Measurements from ENCODE around the gene ABCC6.

ABCC6 gene

DNA sequence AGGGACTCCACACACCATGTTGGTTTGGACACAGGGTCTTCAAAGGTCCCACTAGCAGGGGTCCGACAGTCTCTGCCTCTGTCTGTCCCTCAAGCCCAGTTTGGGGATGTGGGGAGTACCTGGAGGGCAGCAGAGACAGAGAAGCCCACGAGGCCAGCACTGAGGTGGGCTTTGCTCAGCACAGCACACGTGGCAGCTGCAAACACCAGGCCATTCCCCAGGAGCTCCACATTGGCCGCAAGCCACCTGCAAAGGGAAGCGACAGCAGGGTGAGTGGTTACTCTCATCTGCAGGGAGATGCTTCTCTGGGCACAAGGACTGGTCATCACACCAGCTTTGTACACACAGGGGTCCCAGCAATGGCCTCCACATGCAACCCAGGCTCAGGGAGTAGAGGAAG lies 62.0 kb downstream of the ABCC6 start:
- TF ChIP-seq ZNF266 (tag by site-specific recombination; IDR thresholded peaks at IDR 0.05; ENCODE audit: low read depth) (no peak), ZNF530 (tag by site-specific recombination; IDR thresholded peaks at IDR 0.05; ENCODE audit: low read depth) (no peak), ZBTB21 (tag by site-specific recombination; IDR thresholded peaks at IDR 0.05) (no peak), ZNF366 (tag by site-specific recombination; conservative IDR thresholded peaks at IDR 0.05) (no peak), ZSCAN23 (tag by site-specific recombination; IDR thresholded peaks at IDR 0.05) (no peak), ZNF174 (tag by site-specific recombination; IDR thresholded peaks at IDR 0.05) (no peak), ZBTB20 (tag by site-specific recombination; IDR thresholded peaks at IDR 0.05) (no peak), ZNF184 (tag by site-specific recombination; IDR thresholded peaks at IDR 0.05) (no peak), GLI4 (tag by site-specific recombination; IDR thresholded peaks at IDR 0.05) (no peak)
- TF ChIP-seq, protein P1, sequence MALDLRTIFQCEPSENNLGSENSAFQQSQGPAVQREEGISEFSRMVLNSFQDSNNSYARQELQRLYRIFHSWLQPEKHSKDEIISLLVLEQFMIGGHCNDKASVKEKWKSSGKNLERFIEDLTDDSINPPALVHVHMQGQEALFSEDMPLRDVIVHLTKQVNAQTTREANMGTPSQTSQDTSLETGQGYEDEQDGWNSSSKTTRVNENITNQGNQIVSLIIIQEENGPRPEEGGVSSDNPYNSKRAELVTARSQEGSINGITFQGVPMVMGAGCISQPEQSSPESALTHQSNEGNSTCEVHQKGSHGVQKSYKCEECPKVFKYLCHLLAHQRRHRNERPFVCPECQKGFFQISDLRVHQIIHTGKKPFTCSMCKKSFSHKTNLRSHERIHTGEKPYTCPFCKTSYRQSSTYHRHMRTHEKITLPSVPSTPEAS (tag by site-specific recombination; IDR thresholded peaks at IDR 0.05) = no peak
- TF ChIP-seq, protein P2, sequence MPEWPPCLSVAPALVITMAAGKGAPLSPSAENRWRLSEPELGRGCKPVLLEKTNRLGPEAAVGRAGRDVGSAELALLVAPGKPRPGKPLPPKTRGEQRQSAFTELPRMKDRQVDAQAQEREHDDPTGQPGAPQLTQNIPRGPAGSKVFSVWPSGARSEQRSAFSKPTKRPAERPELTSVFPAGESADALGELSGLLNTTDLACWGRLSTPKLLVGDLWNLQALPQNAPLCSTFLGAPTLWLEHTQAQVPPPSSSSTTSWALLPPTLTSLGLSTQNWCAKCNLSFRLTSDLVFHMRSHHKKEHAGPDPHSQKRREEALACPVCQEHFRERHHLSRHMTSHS (tag by site-specific recombination; IDR thresholded peaks at IDR 0.05) = no peak
- Histone ChIP-seq H3K27ac (ENCODE audit: extremely low read depth, low read depth, low read length) (no peak overlapping the region), H3K4me3 (ENCODE audit: low read depth, low read length) (no peak overlapping the region), H3K4me1 (ENCODE audit: control insufficient read depth, insufficient read depth, low read length) (no peaks in the 10 kb centered on the region), H3K36me3 (ENCODE audit: control insufficient read depth in 2 of 2, insufficient read depth in 1 of 2, low read length in 2 of 2) (no peaks in the 10 kb centered on the region), H3K9me3 (ENCODE audit: control insufficient read depth, insufficient read depth, low read depth, low read length) (no peaks in the 10 kb centered on the region)
- CTCF ChIA-PET = no interaction called here
- POLR2A ChIA-PET = no interaction called here

DNA sequence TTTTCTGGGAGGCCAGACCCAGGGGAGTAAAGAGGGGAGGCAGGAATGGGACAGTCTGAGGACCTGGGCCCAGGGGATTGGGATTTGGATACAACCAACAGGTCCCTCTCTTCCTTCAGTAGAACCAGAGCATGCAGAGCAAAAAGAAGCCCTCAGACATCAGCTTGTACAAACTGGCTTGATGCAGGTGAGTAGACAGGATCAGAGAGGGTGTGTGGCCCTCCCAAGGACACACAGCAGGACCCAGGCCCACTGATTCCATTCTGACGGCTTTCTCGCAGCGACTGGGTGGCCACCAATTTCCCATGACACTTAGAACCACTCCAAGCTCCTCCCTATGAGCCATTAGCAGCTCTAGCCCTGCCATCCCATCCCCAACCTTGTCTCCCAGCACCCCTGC lies 63.6 kb downstream of the ABCC6 start:
- ChIA-PET POLR2A (no interaction called here), CTCF (interaction anchor here (1.1 kb wide), 1 partner anchor 382 kb away, joined by 3 read pairs; no protein-coding TSS in a partner anchor)
- Histone ChIP-seq H3K27ac (ENCODE audit: extremely low read depth, low read depth, low read length) (no peak overlapping the region), H3K4me1 (ENCODE audit: control insufficient read depth, insufficient read depth, low read length) (no peaks in the 10 kb centered on the region), H3K9me3 (ENCODE audit: control insufficient read depth, insufficient read depth, low read depth, low read length) (no peaks in the 10 kb centered on the region), H3K36me3 (ENCODE audit: control insufficient read depth in 2 of 2, insufficient read depth in 1 of 2, low read length in 2 of 2) (no peaks in the 10 kb centered on the region), H3K4me3 (ENCODE audit: low read depth, low read length) (no peak overlapping the region)
- 0 out of 2 replicates have a peak, but pooled peaks have one; percentile 33 for TF ChIP-seq ZNF768 (tag by site-specific recombination; IDR thresholded peaks at IDR 0.05)
- no peak for TF ChIP-seq ZNF677 (tag by site-specific recombination; IDR thresholded peaks at IDR 0.05)

DNA sequence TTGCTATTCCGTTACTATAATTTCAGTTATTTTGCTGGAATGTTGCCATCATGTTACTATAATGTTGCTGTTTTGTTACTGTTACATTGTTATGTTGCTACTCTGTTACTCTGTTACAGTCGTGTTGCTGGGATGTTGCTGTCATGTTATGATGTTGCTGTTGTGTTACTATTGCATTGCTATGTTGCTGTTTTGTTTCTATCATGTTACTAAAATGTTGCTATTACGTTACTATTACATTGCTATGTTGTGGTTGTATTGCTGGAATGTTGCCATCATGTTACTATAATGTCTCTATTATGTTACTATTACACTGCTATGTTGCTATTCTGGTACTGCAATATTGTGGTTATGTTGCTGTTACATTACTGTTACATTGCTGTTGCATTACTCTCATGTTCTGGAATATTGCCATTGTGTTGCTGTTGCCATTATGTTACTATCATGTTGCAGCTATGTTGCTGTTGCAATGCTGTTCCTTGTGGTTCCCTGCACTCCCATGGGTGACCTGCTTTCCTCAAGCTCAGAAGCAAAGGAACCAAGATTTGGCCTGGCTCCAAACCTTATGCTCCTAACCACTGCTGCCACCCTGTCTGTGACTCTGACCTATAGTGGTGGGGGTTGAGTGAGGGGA lies 64.4 kb downstream of the ABCC6 start:
- Histone ChIP-seq H3K4me3 (ENCODE audit: low read depth, low read length) (no peak overlapping the region), H3K9me3 (ENCODE audit: control insufficient read depth, insufficient read depth, low read depth, low read length) (no peaks in the 10 kb centered on the region), H3K27ac (ENCODE audit: extremely low read depth, low read depth, low read length) (no peak overlapping the region), H3K36me3 (ENCODE audit: control insufficient read depth in 2 of 2, insufficient read depth in 1 of 2, low read length in 2 of 2) (no peaks in the 10 kb centered on the region), H3K4me1 (ENCODE audit: control insufficient read depth, insufficient read depth, low read length) (no peaks in the 10 kb centered on the region)
- POLR2A ChIA-PET = no interaction called here
- CTCF ChIA-PET = no interaction called here
- TF ChIP-seq SCRT2 (tag by site-specific recombination; IDR thresholded peaks at IDR 0.05) = 0 out of 2 replicates have a peak, but pooled peaks have one; percentile 12
- 0 out of 2 replicates have a peak, but pooled peaks have one; percentile 59 for TF ChIP-seq ZNF169 (tag by site-specific recombination; IDR thresholded peaks at IDR 0.05)
- peak; percentile 73; the same call in 1 of the 2 replicates for TF ChIP-seq ZNF626 (tag by site-specific recombination; IDR thresholded peaks at IDR 0.05)
- TF ChIP-seq, protein P3, sequence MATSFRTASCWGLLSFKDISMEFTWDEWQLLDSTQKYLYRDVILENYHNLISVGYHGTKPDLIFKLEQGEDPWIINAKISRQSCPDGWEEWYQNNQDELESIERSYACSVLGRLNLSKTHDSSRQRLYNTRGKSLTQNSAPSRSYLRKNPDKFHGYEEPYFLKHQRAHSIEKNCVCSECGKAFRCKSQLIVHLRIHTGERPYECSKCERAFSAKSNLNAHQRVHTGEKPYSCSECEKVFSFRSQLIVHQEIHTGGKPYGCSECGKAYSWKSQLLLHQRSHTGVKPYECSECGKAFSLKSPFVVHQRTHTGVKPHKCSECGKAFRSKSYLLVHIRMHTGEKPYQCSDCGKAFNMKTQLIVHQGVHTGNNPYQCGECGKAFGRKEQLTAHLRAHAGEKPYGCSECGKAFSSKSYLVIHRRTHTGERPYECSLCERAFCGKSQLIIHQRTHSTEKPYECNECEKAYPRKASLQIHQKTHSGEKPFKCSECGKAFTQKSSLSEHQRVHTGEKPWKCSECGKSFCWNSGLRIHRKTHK (tag by site-specific recombination; IDR thresholded peaks at IDR 0.05) = no peak
- TF ChIP-seq, protein P4, sequence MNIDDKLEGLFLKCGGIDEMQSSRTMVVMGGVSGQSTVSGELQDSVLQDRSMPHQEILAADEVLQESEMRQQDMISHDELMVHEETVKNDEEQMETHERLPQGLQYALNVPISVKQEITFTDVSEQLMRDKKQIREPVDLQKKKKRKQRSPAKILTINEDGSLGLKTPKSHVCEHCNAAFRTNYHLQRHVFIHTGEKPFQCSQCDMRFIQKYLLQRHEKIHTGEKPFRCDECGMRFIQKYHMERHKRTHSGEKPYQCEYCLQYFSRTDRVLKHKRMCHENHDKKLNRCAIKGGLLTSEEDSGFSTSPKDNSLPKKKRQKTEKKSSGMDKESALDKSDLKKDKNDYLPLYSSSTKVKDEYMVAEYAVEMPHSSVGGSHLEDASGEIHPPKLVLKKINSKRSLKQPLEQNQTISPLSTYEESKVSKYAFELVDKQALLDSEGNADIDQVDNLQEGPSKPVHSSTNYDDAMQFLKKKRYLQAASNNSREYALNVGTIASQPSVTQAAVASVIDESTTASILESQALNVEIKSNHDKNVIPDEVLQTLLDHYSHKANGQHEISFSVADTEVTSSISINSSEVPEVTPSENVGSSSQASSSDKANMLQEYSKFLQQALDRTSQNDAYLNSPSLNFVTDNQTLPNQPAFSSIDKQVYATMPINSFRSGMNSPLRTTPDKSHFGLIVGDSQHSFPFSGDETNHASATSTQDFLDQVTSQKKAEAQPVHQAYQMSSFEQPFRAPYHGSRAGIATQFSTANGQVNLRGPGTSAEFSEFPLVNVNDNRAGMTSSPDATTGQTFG (tag by site-specific recombination; IDR thresholded peaks at IDR 0.05; ENCODE audit: borderline replicate concordance) = no peak
- TF ChIP-seq ZNF2 (tag by site-specific recombination; IDR thresholded peaks at IDR 0.05) = peak; percentile 21; the same call in 1 of the 2 replicates
- TF ChIP-seq ZNF600 (tag by site-specific recombination; IDR thresholded peaks at IDR 0.05) = peak; percentile 97
- 0 out of 2 replicates have a peak, but pooled peaks have one; percentile 29 for TF ChIP-seq ZNF549 (tag by site-specific recombination; IDR thresholded peaks at IDR 0.05)
- TF ChIP-seq, protein P5, sequence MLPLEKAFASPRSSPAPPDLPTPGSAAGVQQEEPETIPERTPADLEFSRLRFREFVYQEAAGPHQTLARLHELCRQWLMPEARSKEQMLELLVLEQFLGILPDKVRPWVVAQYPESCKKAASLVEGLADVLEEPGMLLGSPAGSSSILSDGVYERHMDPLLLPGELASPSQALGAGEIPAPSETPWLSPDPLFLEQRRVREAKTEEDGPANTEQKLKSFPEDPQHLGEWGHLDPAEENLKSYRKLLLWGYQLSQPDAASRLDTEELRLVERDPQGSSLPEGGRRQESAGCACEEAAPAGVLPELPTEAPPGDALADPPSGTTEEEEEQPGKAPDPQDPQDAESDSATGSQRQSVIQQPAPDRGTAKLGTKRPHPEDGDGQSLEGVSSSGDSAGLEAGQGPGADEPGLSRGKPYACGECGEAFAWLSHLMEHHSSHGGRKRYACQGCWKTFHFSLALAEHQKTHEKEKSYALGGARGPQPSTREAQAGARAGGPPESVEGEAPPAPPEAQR (tag by site-specific recombination; IDR thresholded peaks at IDR 0.05) = no peak
